Panc1 (cell line): ENCODE data around the gene ZNF689.

Source experiments
- CTCF ChIP-seq: fragments of 450-650 bp; IDR thresholded peaks from 2 replicates; pipeline ENCODE4 v1.5.1; 2017; ENCODE audit warnings: mild to moderate bottlenecking
- POLR2AphosphoS5 ChIP-seq: IDR thresholded peaks from 2 replicates; pipeline ENCODE4 v1.6.1; 2012; ENCODE audit warnings: mild to moderate bottlenecking, low read depth, low read length, moderate library complexity
- REST ChIP-seq, 2 experiments: IDR thresholded peaks; 2 replicates each; pipeline ENCODE4 v1.6.1; 2011 to 2012; ENCODE audit warnings: low read depth in 2 of 2, control low read depth in 1 of 2, low read length in 1 of 2, mild to moderate bottlenecking in 1 of 2, moderate library complexity in 1 of 2; ENCODE audit not compliant: insufficient read depth in 1 of 2

GRCh38 chr16:30569281-30569680 is 40.9 kb downstream of the ZNF689 start:
- TF ChIP-seq CTCF (no peak), REST (IDR thresholded peaks at IDR 0.05; ENCODE audit: insufficient read depth in 1 of 2, low read depth in 2 of 2, low read length in 1 of 2) (no peak), POLR2AphosphoS5 (no peak)
